Esophagus muscularis mucosa (tissue), 4 donors: ENCODE results near the gene FSD1L. TPM values are rescaled to one million over a fixed set of nuclear protein-coding genes. Genes with fewer than 3 reads are reported as not detected.

Experiments
- DNase-seq: peaks from one replicate; pipeline ENCODE4 v3.0.0-alpha.2; 2017; ENCODE audit errors: extremely low spot score
- H3K27ac ChIP-seq, 4 donors: fragments of 200-600 bp; sonication (generic); replicated peaks in 1 of 4; 1 replicate in 3 of 4; 2 replicates in 1 of 4; pipeline ENCODE4 v1.5.1; 2016 to 2019; ENCODE audit warnings: mild to moderate bottlenecking in 1 of 4
- H3K27me3 ChIP-seq, 4 donors: fragments of 200-600 bp; sonication (generic); one replicate each; pipeline versions ENCODE4 v1.5.1 to v1.6.0; 2016 to 2019
- H3K36me3 ChIP-seq, 4 donors: fragments of 200-600 bp; sonication (generic); one replicate each; pipeline ENCODE4 v1.5.1; 2016 to 2019
- H3K4me1 ChIP-seq, 4 donors: fragments of 200-600 bp; sonication (generic); one replicate each; pipeline ENCODE4 v1.5.1; 2016 to 2019
- H3K4me3 ChIP-seq, 4 donors: fragments of 200-600 bp; sonication (generic); 1 replicate in 2 of 4; 2 replicates in 2 of 4; pipeline ENCODE4 v1.5.1; 2016 to 2019; ENCODE audit warnings: mild to moderate bottlenecking in 4 of 4, moderate library complexity in 1 of 4
- H3K9me3 ChIP-seq, 4 donors: fragments of 200-600 bp; sonication (generic); 1 replicate in 3 of 4; 2 replicates in 1 of 4; pipeline ENCODE4 v1.5.1; 2016 to 2019
- CTCF ChIP-seq, 3 experiments: fragments of 200-600 bp in 2 of 3; fragments of 450-650 bp in 1 of 3; sonication (generic) in 2 of 3; IDR thresholded peaks; one replicate each; pipeline ENCODE4 v1.5.1; 2017 to 2019; ENCODE audit warnings: antibody characterized with exemption in 3 of 3, mild to moderate bottlenecking in 2 of 3, moderate library complexity in 1 of 3
- EP300 ChIP-seq: sonication (generic); formaldehyde crosslinking; IDR thresholded peaks from one replicate; pipeline ENCODE4 v1.6.1; 2017; ENCODE audit warnings: antibody characterized with exemption
- POLR2A ChIP-seq: fragments of 450-650 bp; IDR thresholded peaks from one replicate; pipeline ENCODE4 v1.6.1; 2017; ENCODE audit warnings: antibody characterized with exemption, moderate library complexity, mild to moderate bottlenecking, low read depth
- POLR2AphosphoS5 ChIP-seq, 2 donors: sonication (generic); formaldehyde crosslinking; IDR thresholded peaks; one replicate each; pipeline ENCODE4 v1.6.1; 2017; ENCODE audit warnings: antibody characterized with exemption in 2 of 2
- WGBS: methylation state at CpG from one replicate; pipeline ENCODE4 v1.1.5; 2018; 5-methylcytosine and 5-hydroxymethylcytosine counted together
- intact Hi-C: fragments of 100-400 bp; cut with DNase I; formaldehyde crosslinking; loops from one replicate; pipeline ENCODE4 v1.15.1; 2023
- total RNA-seq, 4 donors: library from RNA; depleted of rRNA; stranded (reverse); fragments of >200 nt; gene quantifications; one replicate each; pipeline versions ENCODE4 v1.1.0 to v1.2.1, GENCODE V29; 2016

Gene FSD1L
- total RNA-seq, 4 donors from 2014 or later: 2.2 to 5.4 (median 2.6) TPM

DNA sequence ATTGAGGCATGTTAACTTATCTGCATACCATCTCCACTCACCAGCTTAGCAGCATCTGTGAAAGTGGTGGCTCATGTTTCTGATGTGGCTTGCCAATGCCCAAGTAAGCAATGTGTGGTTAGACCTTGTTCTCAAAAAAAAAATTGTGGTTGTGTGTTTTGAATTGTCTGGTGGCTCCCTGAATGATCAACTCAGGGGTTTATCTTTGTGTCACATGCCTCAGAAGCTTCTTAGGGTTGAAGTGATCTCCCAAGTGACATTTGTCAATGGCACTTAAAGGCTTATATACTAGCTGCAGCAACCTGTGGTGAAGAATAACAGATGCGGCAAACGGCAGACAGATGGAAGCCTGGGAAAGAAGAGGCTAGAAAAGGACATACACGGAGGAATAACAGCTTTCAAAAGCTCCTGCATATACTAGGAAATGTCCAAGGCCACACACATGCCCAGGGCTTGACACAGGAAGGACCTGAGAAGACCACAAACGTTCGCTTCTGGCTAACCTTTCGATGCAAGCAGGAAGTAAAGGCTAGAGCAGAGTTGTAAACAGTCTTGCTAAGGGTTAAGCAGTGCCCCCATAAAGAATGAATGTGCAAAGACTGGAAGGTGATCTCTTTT lies 42.2 kb upstream of the FSD1L start:
- Histone ChIP-seq H3K36me3 (no peaks in the 10 kb centered on the region), H3K4me1 (no peaks in the 10 kb centered on the region), H3K9me3 (peaks cover 0 to 3% (median 2%) of the 10 kb centered on the region in 4 donors), H3K27ac (no peak overlapping the region), H3K27me3 (no peaks in the 10 kb centered on the region), H3K4me3 (no peak overlapping the region)
- WGBS: 36% methylated on average over 6 of the region's 6 CpGs
- no peak for TF ChIP-seq CTCF (IDR thresholded peaks at IDR 0.05)
- intact Hi-C loops: no loop called here
- no peak for DNase-seq

GRCh38 chr9:105406369-105406768 lies 41.5 kb upstream of the FSD1L start:
- intact Hi-C loops: no loop called here
- DNase-seq: no peak
- 92% methylated on average over 6 of the region's 6 CpGs for WGBS
- TF ChIP-seq POLR2AphosphoS5 (IDR thresholded peaks at IDR 0.05) (no peak), EP300 (no peak), POLR2A (no peak), CTCF (IDR thresholded peaks at IDR 0.05) (no peak)
- Histone ChIP-seq H3K27ac (no peak overlapping the region), H3K4me3 (no peak overlapping the region), H3K4me1 (no peaks in the 10 kb centered on the region), H3K36me3 (no peaks in the 10 kb centered on the region), H3K27me3 (no peaks in the 10 kb centered on the region), H3K9me3 (peaks cover 0 to 11% (median 9%) of the 10 kb centered on the region in 4 donors)

GRCh38 chr9:105413525-105413924 lies 34.3 kb upstream of the FSD1L start:
- Histone ChIP-seq H3K4me3 (no peak overlapping the region), H3K4me1 (peaks cover 3 to 9% (median 6%) of the 10 kb centered on the region in 4 donors), H3K27ac (no peak overlapping the region), H3K27me3 (no peaks in the 10 kb centered on the region), H3K36me3 (no peaks in the 10 kb centered on the region), H3K9me3 (peaks cover 0 to 15% (median 14%) of the 10 kb centered on the region in 4 donors)
- 42% methylated on average over 2 of the region's 2 CpGs for WGBS
- peak in 2 of 3 experiments; percentile 8 to 19 for TF ChIP-seq CTCF (IDR thresholded peaks at IDR 0.05)
- TF ChIP-seq POLR2A: no peak
- TF ChIP-seq EP300: no peak
- no peak for TF ChIP-seq POLR2AphosphoS5 (IDR thresholded peaks at IDR 0.05)
- DNase-seq: no peak
- intact Hi-C loops: no loop called here

- Histone ChIP-seq H3K9me3 (peaks cover 0 to 15% (median 14%) of the 10 kb centered on the region in 4 donors), H3K4me3 (no peak overlapping the region), H3K4me1 (peaks cover 3 to 9% (median 6%) of the 10 kb centered on the region in 4 donors), H3K36me3 (no peaks in the 10 kb centered on the region), H3K27me3 (no peaks in the 10 kb centered on the region), H3K27ac (no peak overlapping the region)
- TF ChIP-seq CTCF (IDR thresholded peaks at IDR 0.05) (peak; percentile 77 to 84 (median 79)), POLR2A (no peak)
- no peak for DNase-seq
- intact Hi-C loops: loop anchor here (2.0 to 5.0 kb wide), 3 partner anchors 256 to 553 kb away; no protein-coding TSS in a partner anchor
- 9% methylated on average over 3 of the region's 6 CpGs for WGBS
Measured at GRCh38 chr9:105414947-105415661, 32.7 kb upstream of the FSD1L start.
